Midbrain (tissue), 1 donor: ENCODE results near the gene TMEM98.
"Not testable (repeated sequence)": the region's sequence is repeated elsewhere in the genome, so short reads cannot be mapped to it uniquely, and the experiment has no call there.

ENCODE experiments used
- DNase-seq: peaks from one replicate; lab custom pipeline; 2025; lab: John Stamatoyannopoulos, UW

Gene TMEM98

DNA sequence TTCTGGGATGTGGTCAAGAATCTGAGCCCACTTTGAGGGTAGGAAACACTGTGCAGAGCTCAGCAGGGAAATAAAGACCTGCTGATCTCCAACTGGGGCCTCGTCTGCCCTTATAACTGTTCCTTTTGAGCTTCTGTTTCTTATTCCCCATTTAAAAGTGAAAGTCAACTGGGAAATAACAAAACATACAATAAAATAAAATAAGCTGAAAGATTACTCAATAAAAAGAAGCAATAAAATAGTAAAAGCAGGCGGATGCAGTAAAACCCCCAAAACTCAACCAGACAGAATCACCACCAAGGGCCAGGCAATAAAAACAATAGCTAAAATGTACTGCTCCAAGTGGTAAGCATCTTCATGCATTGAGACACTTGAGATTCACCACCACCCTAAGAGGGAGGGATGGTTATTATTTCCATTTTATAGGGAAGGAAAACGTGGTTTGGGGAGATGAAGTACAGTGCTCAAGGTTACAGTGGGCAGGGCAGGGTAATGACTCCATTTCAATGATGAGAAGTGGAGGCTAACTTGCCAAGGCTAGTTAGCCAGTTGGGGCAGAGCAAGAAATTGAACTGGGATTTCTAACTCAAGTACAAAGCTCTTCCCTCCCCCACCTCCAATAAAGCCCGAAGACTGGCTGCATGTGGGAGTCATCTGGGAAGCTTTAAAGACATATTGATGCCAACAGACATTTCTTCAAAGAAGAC is 57.2 kb downstream of the TMEM98 start:
- no peak for DNase-seq

GRCh38 chr17:32987453-32987805 is 59.5 kb downstream of the TMEM98 start:
- not testable (repeated sequence) for DNase-seq

GRCh38 chr17:32987868-32988267 is 59.9 kb downstream of the TMEM98 start:
- DNase-seq = not testable (repeated sequence)

- no peak for DNase-seq
These were observed 60.6 kb downstream of the TMEM98 start for GRCh38 chr17:32988481-32989101.

- no peak for DNase-seq
These were observed 64.5 kb downstream of the TMEM98 start for GRCh38 chr17:32992321-32993033.

- no peak for DNase-seq
These were observed 66.0 kb downstream of the TMEM98 start for GRCh38 chr17:32993977-32994376.
